Gastrocnemius medialis (tissue), 4 donors: ENCODE results near the gene SFMBT1.

ENCODE experiments used
- POLR2A ChIP-seq, 2 donors: fragments of 450-650 bp; IDR thresholded peaks; one replicate each; pipeline ENCODE4 v1.6.1; 2017; ENCODE audit warnings: antibody characterized with exemption in 2 of 2, mild to moderate bottlenecking in 2 of 2, moderate library complexity in 2 of 2
- TF ChIP-seq, protein P1 (sequence below), 5 experiments: fragments of 450-650 bp in 3 of 5; fragments of 200-600 bp in 2 of 5; sonication (generic) in 2 of 5; IDR thresholded peaks in 4 of 5; conservative IDR thresholded peaks in 1 of 5; 1 replicate in 4 of 5; 2 replicates in 1 of 5; pipeline ENCODE4 v1.5.1; 2016 to 2019; ENCODE audit warnings: antibody characterized with exemption in 5 of 5, mild to moderate bottlenecking in 3 of 5, moderate library complexity in 3 of 5

DNA sequence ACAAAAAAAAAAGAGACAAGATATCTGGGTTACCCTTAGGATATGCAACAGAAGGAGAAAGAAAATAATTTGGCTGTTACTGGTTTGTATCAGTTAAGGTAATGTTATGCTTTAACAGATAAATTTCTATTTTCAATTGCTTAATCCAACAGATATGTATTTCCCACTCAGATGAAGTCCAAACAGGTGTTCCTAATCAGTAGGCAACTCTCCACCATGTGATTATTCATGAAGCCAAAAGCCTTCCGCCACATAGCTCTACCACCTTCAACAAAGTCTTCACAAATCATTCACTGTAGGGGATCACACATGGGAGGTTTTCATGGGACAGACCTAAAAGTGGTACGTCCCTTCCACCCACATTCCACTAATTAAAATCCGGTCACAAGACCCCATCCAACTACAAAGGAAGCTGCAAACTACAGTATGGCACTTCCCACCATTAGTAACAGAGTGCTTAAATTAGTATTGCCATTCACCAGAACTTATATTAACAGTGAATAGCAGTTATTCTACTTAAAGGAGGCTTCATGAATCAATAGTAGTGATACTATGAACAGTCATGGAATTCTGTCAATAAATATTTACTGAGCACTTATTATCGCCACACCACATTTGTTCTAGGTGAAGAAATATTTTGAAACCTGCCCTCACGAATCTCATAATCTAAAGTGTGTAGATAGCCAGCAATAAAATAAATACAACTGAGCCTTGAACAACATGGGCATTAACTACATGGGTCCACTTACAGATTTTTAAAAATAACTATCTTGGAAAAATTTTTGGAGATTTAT lies 66.5 kb downstream of the SFMBT1 start:
- no peak for TF ChIP-seq POLR2A (IDR thresholded peaks at IDR 0.05)
- TF ChIP-seq, protein P1, sequence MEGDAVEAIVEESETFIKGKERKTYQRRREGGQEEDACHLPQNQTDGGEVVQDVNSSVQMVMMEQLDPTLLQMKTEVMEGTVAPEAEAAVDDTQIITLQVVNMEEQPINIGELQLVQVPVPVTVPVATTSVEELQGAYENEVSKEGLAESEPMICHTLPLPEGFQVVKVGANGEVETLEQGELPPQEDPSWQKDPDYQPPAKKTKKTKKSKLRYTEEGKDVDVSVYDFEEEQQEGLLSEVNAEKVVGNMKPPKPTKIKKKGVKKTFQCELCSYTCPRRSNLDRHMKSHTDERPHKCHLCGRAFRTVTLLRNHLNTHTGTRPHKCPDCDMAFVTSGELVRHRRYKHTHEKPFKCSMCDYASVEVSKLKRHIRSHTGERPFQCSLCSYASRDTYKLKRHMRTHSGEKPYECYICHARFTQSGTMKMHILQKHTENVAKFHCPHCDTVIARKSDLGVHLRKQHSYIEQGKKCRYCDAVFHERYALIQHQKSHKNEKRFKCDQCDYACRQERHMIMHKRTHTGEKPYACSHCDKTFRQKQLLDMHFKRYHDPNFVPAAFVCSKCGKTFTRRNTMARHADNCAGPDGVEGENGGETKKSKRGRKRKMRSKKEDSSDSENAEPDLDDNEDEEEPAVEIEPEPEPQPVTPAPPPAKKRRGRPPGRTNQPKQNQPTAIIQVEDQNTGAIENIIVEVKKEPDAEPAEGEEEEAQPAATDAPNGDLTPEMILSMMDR (IDR thresholded peaks at IDR 0.05 in 4 of 5, conservative IDR thresholded peaks at IDR 0.05 in 1 of 5): no peak
